ENCODE results near the gene ASAP3. TPM values are rescaled to one million over a fixed set of nuclear protein-coding genes. Genes with fewer than 3 reads are reported as not detected.

Gene ASAP3
- polyA plus RNA-seq, 1 experiment = 33.9 TPM

DNA sequence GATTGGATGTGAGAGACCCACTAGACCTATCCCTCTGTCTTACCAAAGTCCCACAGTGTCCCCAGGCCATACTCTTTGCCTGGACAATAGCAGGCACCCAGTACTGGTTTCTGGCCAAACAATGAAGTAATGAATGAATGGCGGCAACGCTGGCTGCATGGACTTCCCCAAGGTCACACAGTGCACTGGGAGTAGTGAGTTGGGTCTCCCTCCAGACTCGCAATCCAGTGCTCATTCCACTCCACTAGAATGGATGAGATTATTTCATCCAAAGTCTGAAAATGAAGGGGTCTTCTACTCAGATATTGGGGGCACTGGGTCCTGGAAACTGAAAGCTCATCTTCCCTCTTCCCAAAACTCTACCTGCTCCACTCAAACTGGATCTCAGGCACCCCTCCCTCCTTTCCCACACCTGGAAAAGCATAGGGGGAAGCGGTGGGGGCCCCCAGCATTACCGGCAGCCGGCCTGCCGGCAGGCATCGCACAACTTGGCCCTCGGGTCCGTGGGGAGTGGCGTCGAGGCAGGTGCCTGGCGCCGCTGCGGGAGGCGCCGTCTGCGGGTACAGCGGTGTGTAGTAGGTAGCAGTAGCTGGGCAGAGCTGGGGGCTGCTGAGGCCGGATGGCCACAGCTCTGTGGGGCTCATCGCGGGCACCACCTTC lies 46.2 kb upstream of the ASAP3 start:
- no peak for DNase-seq (ENCODE audit: low read depth)
- Histone ChIP-seq H3K4me3 (ENCODE audit: low read depth, low read length) (peak overlapping the region; percentile 54), H3K27me3 (ENCODE audit: control insufficient read depth, insufficient read depth, low read length) (no peaks in the 10 kb centered on the region), H3K36me3 (ENCODE audit: control insufficient read depth, insufficient read depth, low read length) (no peaks in the 10 kb centered on the region)
- ChIA-PET CTCF (interaction anchor here (0.6 to 6.9 kb wide), 6 partner anchors 9 to 127 kb away, joined by 3 to 46 read pairs (median 4); no protein-coding TSS in a partner anchor), POLR2A (no interaction called here)
- TF ChIP-seq, protein P1, sequence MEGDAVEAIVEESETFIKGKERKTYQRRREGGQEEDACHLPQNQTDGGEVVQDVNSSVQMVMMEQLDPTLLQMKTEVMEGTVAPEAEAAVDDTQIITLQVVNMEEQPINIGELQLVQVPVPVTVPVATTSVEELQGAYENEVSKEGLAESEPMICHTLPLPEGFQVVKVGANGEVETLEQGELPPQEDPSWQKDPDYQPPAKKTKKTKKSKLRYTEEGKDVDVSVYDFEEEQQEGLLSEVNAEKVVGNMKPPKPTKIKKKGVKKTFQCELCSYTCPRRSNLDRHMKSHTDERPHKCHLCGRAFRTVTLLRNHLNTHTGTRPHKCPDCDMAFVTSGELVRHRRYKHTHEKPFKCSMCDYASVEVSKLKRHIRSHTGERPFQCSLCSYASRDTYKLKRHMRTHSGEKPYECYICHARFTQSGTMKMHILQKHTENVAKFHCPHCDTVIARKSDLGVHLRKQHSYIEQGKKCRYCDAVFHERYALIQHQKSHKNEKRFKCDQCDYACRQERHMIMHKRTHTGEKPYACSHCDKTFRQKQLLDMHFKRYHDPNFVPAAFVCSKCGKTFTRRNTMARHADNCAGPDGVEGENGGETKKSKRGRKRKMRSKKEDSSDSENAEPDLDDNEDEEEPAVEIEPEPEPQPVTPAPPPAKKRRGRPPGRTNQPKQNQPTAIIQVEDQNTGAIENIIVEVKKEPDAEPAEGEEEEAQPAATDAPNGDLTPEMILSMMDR (IDR thresholded peaks at IDR 0.05; ENCODE audit: insufficient read depth, low read depth, low read length) = no peak

DNA sequence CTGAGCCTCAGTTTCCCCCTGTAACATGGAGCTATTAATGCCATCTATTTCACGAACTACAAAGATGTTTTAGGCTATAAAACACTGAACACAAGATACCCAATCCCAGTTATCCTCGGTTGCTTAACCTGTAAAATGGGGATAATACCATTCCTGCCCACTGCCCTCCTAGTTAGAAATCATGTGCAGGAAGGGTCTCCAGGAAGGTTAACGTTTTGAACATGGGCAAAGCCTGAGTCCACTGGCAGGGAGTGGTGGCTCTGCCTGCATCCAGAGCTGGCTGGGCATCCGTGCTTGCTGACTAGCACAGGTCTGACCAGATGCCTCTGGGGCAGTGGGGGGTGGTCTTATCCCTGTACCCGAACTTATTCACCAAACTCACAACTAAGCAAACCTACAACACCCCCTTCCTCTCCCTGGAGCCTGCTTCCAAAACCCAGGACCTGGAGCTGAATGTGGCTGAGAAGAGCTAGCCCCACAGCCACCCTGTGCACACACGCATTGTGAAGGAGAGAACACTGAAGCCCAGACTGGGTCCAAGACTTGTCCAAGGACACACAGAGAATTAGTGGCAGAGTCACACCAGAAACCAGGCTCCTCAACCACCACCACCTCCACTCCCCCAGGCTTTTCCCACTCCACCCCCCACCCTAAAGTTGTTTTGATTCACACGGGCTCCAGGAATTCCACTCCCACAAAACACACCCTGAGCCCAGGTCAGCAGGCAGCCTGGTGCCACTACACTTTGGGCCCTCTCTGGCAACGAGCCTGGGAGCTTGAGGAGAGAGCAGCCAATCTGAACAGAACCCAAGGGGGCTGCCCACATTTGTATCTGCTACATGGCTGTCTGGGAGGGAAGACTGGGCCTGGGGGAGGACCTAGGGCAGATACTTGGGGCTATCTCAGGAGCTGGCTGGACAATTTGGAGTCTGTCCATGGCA lies 45.4 kb upstream of the ASAP3 start:
- Histone ChIP-seq H3K4me3 (ENCODE audit: low read depth, low read length) (no peak overlapping the region), H3K27me3 (ENCODE audit: control insufficient read depth, insufficient read depth, low read length) (no peaks in the 10 kb centered on the region), H3K36me3 (ENCODE audit: control insufficient read depth, insufficient read depth, low read length) (no peaks in the 10 kb centered on the region)
- ChIA-PET POLR2A (no interaction called here), CTCF (interaction anchor here (0.6 to 6.9 kb wide), 8 partner anchors 9 to 128 kb away, joined by 3 to 46 read pairs (median 4); no protein-coding TSS in a partner anchor)
- DNase-seq (ENCODE audit: low read depth) = no peak
- TF ChIP-seq, protein P1 (IDR thresholded peaks at IDR 0.05; ENCODE audit: insufficient read depth, low read depth, low read length) = no peak

DNA sequence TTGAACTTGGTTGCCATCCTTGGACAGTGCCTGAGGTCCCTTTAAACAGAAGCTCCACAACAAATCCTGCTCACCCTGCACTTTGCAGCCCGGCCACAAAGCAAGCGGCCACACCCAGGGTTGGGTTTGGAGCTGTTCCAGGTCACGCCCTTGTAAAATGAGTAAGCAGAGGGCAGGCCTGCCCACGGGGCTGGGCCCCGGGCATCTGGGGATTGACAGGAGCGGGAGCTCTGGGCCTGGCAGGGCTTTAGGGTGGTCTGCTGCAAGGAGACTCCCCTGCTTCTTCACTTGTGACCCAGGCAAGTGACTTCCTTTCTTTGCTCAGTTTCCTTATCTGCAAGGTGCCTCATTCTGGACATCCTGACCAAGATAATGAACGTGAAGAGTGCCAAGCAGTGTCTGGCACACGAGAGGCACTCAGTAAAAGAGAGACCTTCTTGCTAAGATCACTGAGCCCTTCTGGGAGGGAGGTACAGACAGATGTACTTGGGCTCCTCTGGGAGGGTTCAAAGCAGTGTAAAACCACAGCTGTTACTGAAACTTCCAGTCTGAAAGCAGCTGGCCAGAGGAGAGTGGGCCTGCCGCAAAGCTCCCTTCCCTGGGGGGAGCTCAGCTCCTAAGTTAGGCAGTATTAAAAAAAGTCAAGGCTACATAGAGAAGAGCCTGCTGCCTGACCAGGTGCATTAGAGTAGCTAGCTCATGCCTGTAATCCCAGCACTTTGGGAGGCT lies 44.4 kb upstream of the ASAP3 start:
- Histone ChIP-seq H3K36me3 (ENCODE audit: control insufficient read depth, insufficient read depth, low read length) (no peaks in the 10 kb centered on the region), H3K27me3 (ENCODE audit: control insufficient read depth, insufficient read depth, low read length) (no peaks in the 10 kb centered on the region), H3K4me3 (ENCODE audit: low read depth, low read length) (no peak overlapping the region)
- DNase-seq (ENCODE audit: low read depth) = peak; percentile 41
- TF ChIP-seq, protein P1 (IDR thresholded peaks at IDR 0.05; ENCODE audit: insufficient read depth, low read depth, low read length) = no peak
- ChIA-PET CTCF (interaction anchor here (0.6 to 6.9 kb wide), 9 partner anchors 10 to 109 kb away, joined by 3 to 46 read pairs (median 3); no protein-coding TSS in a partner anchor), POLR2A (no interaction called here)

DNA sequence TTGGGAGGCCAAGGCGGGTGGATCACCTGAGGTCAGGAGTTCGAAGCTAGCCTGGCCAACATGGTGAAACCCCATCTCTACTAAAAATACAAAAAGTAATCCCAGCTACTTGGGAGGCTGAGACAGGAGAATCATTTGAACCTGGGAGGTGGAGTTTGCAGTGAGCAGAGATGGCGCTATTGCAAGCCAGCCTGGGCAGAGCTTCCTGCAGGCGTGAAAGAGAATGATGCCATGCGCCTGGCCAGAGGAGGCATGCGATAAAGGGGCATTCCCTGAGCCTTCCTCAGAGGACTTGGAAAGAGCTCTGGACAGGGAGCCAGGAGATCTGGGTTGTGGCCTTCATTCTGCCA lies 43.9 kb upstream of the ASAP3 start:
- no peak for DNase-seq (ENCODE audit: low read depth)
- H3K4me3 ChIP-seq (ENCODE audit: low read depth, low read length) = no peak overlapping the region
- H3K27me3 ChIP-seq (ENCODE audit: control insufficient read depth, insufficient read depth, low read length) = no peaks in the 10 kb centered on the region
- TF ChIP-seq, protein P1 (IDR thresholded peaks at IDR 0.05; ENCODE audit: insufficient read depth, low read depth, low read length) = no peak
- ChIA-PET POLR2A (no interaction called here), CTCF (interaction anchor here (0.7 to 6.9 kb wide), 8 partner anchors 9 to 109 kb away, joined by 3 to 46 read pairs (median 3); no protein-coding TSS in a partner anchor)
- no peaks in the 10 kb centered on the region for H3K36me3 ChIP-seq (ENCODE audit: control insufficient read depth, insufficient read depth, low read length)

Data from BJ (cell line).